HTR-8/SVneo (cell line): ENCODE measurements around the gene MYPOP.
A peak's percentile ranks its signal among the peaks of the same experiment; 100 is the strongest.
"Not testable (repeated sequence)": the region's sequence is repeated elsewhere in the genome, so short reads cannot be mapped to it uniquely, and the experiment has no call there.

ENCODE experiments used
- DNase-seq: peaks from one replicate; pipeline ENCODE4 v3.0.0; 2011; ENCODE audit warnings: low spot score, mixed read lengths; ENCODE audit not compliant: insufficient read length
- FAIRE-seq: peaks from 2 replicates; lab custom pipeline; 2011; peaks lifted over from hg19 to GRCh38; lab: Jason Lieb, UNC

The MYPOP gene

GRCh38 chr19:45884682-45885555 lies 17.5 kb downstream of the MYPOP start:
- DNase-seq (no peak), FAIRE-seq (peak; percentile 42)

GRCh38 chr19:45883881-45884681 lies 18.3 kb downstream of the MYPOP start:
- DNase-seq (no peak), FAIRE-seq (no peak)

GRCh38 chr19:45883586-45883880 lies 18.9 kb downstream of the MYPOP start:
- FAIRE-seq, result no peak
- DNase-seq, result no peak

GRCh38 chr19:45882652-45883585 lies 19.5 kb downstream of the MYPOP start:
- peak; percentile 81 for DNase-seq
- peak; percentile 86 for FAIRE-seq

GRCh38 chr19:45881909-45882528 lies 20.4 kb downstream of the MYPOP start:
- FAIRE-seq, result no peak
- no peak for DNase-seq

- FAIRE-seq, result no peak
- DNase-seq, result no peak
Measured at GRCh38 chr19:45881082-45881908, 21.1 kb downstream of the MYPOP start.

- DNase-seq (no peak), FAIRE-seq (no peak)
Measured at GRCh38 chr19:45879971-45880370, 22.4 kb downstream of the MYPOP start.

- no peak for DNase-seq
- FAIRE-seq, result no peak
Measured at GRCh38 chr19:45879055-45879454, 23.4 kb downstream of the MYPOP start.

- DNase-seq, result no peak
- peak; percentile 77 for FAIRE-seq
Measured at GRCh38 chr19:45878043-45878794, 24.2 kb downstream of the MYPOP start.

- DNase-seq (no peak), FAIRE-seq (no peak)
Measured at GRCh38 chr19:45876411-45877197, 25.8 kb downstream of the MYPOP start.

- DNase-seq, result no peak
Measured at GRCh38 chr19:45876161-45876410, 26.3 kb downstream of the MYPOP start.

GRCh38 chr19:45874620-45874966 lies 27.8 kb downstream of the MYPOP start:
- DNase-seq, result no peak
- no peak for FAIRE-seq

More at GRCh38 chr19:45876161-45876410, 26.3 kb downstream of the MYPOP start:
- no peak for FAIRE-seq

GRCh38 chr19:45873219-45873772 lies 29.1 kb downstream of the MYPOP start:
- DNase-seq (no peak), FAIRE-seq (peak; percentile 49)

GRCh38 chr19:45872095-45872919 lies 30.1 kb downstream of the MYPOP start:
- DNase-seq (no peak), FAIRE-seq (no peak)

- no peak for DNase-seq
- FAIRE-seq, result no peak
Measured at GRCh38 chr19:45870798-45871197, 31.6 kb downstream of the MYPOP start.

GRCh38 chr19:45867241-45867640 lies 35.2 kb downstream of the MYPOP start:
- not testable (repeated sequence) for FAIRE-seq, DNase-seq
